IPS-NIHi11 (cell line): ENCODE results near the gene OCEL1.

Experiments used
- DNase-seq: peaks from one replicate; pipeline ENCODE4 v3.0.0; 2012; ENCODE audit warnings: mixed read lengths, low spot score

The OCEL1 gene

GRCh38 chr19:17210296-17210695 lies 15.7 kb upstream of the OCEL1 start:
- no peak for DNase-seq

GRCh38 chr19:17211547-17212446 lies 14.2 kb upstream of the OCEL1 start:
- DNase-seq: no peak

- DNase-seq: no peak
Measured at GRCh38 chr19:17213334-17213733, 12.7 kb upstream of the OCEL1 start.

GRCh38 chr19:17214508-17215126 lies 11.4 kb upstream of the OCEL1 start:
- DNase-seq: no peak

GRCh38 chr19:17215127-17215971 lies 10.7 kb upstream of the OCEL1 start, which contains the start of gene USE1:
Gene USE1, plus strand, starts transcription at chr19:17215357. Its CDS starts 49 bp downstream, at chr19:17215406.
- peak; percentile 95 for DNase-seq

- no peak for DNase-seq
Measured at GRCh38 chr19:17216058-17216670, 9.9 kb upstream of the OCEL1 start.

- DNase-seq: no peak
Measured at GRCh38 chr19:17219286-17219685, 6.7 kb upstream of the OCEL1 start.

GRCh38 chr19:17220207-17220758 lies 5.7 kb upstream of the OCEL1 start:
- no peak for DNase-seq

GRCh38 chr19:17225053-17225452 lies 973 bp upstream of the OCEL1 start:
- no peak for DNase-seq

GRCh38 chr19:17227798-17228367 lies 1.9 kb downstream of the OCEL1 start:
- DNase-seq: no peak

GRCh38 chr19:17229890-17230289 lies 3.9 kb downstream of the OCEL1 start:
- DNase-seq: no peak

GRCh38 chr19:17232258-17232657 lies 6.2 kb downstream of the OCEL1 start:
- DNase-seq: no peak

- DNase-seq: peak; percentile 72
Measured at GRCh38 chr19:17234911-17235299, 8.9 kb downstream of the OCEL1 start.

GRCh38 chr19:17235300-17235970 lies 9.4 kb downstream of the OCEL1 start:
- DNase-seq: peak; percentile 33

- DNase-seq: peak; percentile 64
Measured at GRCh38 chr19:17235971-17236777, 10.1 kb downstream of the OCEL1 start.

- no peak for DNase-seq
Measured at GRCh38 chr19:17236811-17237543, 11.0 kb downstream of the OCEL1 start.

- DNase-seq: no peak
Measured at GRCh38 chr19:17237747-17238706, 12.0 kb downstream of the OCEL1 start.
